H1 (cell line): Measurements from ENCODE around the gene SHISAL2B. TPM values are rescaled to one million over a fixed set of nuclear protein-coding genes. Genes with fewer than 3 reads are reported as not detected.

Experiments used
- CTCF ChIA-PET: fragments of 300-600 bp; sonication (Branson Sonifier 250); formaldehyde crosslinking; loops from one replicate; lab custom pipeline; 2021; ENCODE audit not compliant: partially characterized antibody; lab: Charles Lee
- POLR2A ChIA-PET: fragments of 300-600 bp; sonication (Branson Sonifier 250); formaldehyde crosslinking; loops from one replicate; lab custom pipeline; 2021; ENCODE audit warnings: inconsistent platforms; ENCODE audit not compliant: partially characterized antibody; lab: Charles Lee
- DNase-seq, 2 experiments: peaks; one replicate each; pipeline versions ENCODE4 v3.0.0 to v3.0.0-alpha.2; 2010 to 2022; ENCODE audit warnings: low spot score in 2 of 2, low read depth in 1 of 2, mixed read lengths in 1 of 2
- FAIRE-seq: peaks from 2 replicates; lab custom pipeline; 2011; peaks lifted over from hg19 to GRCh38; lab: Jason Lieb, UNC
- H2AFZ ChIP-seq: 2 replicates; pipeline ENCODE4 v1.8.1; 2012; ENCODE audit warnings: low read length, inconsistent platforms
- H2AK5ac ChIP-seq: 2 replicates; pipeline ENCODE4 v1.6.1; 2013; ENCODE audit warnings: low read depth, low read length
- H2BK120ac ChIP-seq: replicated peaks from 2 replicates; pipeline ENCODE3; 2013; ENCODE audit warnings: low read depth, low read length, inconsistent platforms
- H2BK12ac ChIP-seq: 2 replicates; pipeline ENCODE4 v1.6.1; 2013; ENCODE audit warnings: low read depth, low read length
- H2BK15ac ChIP-seq: 2 replicates; pipeline ENCODE4 v1.6.1; 2013; ENCODE audit warnings: low read length
- H2BK20ac ChIP-seq: 2 replicates; pipeline ENCODE4 v1.6.1; 2013; ENCODE audit warnings: low read length
- H2BK5ac ChIP-seq: 2 replicates; pipeline ENCODE4 v1.6.1; 2013; ENCODE audit warnings: low read depth, low read length
- H3K14ac ChIP-seq: 2 replicates; pipeline ENCODE4 v1.6.1; 2013; ENCODE audit warnings: inconsistent platforms; ENCODE audit not compliant: insufficient read length
- H3K18ac ChIP-seq: 2 replicates; pipeline ENCODE4 v1.6.1; 2013; ENCODE audit warnings: low read length; ENCODE audit errors: extremely low read depth
- H3K23ac ChIP-seq: 2 replicates; pipeline ENCODE4 v1.6.1; 2013; ENCODE audit warnings: inconsistent platforms; ENCODE audit not compliant: insufficient read length
- H3K23me2 ChIP-seq: 2 replicates; pipeline ENCODE4 v1.6.1; 2013; ENCODE audit warnings: low read depth, low read length
- H3K27ac ChIP-seq: 2 replicates; pipeline ENCODE4 v1.6.1; 2011; ENCODE audit warnings: low read depth, low read length, inconsistent platforms
- H3K27me3 ChIP-seq, 4 experiments: replicated peaks in 1 of 4; 1 replicate in 1 of 4; 2 replicates in 3 of 4; pipeline versions ENCODE4 v1.6.1 to v1.8.1; 2011 to 2013; ENCODE audit warnings: low read length in 3 of 4, mild to moderate bottlenecking in 3 of 4, inconsistent platforms in 2 of 4, mixed read lengths in 2 of 4, moderate library complexity in 1 of 4; ENCODE audit not compliant: control insufficient read depth in 3 of 4, insufficient read depth in 3 of 4; ENCODE audit errors: extremely low read depth in 1 of 4
- H3K36me3 ChIP-seq, 4 experiments: 2 replicates each; pipeline versions ENCODE4 v1.6.1 to v1.8.1; 2011 to 2013; ENCODE audit warnings: mild to moderate bottlenecking in 4 of 4, low read length in 3 of 4, moderate library complexity in 2 of 4, control low read depth in 1 of 4, inconsistent platforms in 1 of 4; ENCODE audit not compliant: insufficient read depth in 4 of 4, control insufficient read depth in 2 of 4
- H3K4ac ChIP-seq: replicated peaks from 2 replicates; pipeline ENCODE3; 2013; ENCODE audit warnings: low read length, low read depth, mixed read lengths, inconsistent platforms; ENCODE audit not compliant: insufficient read length
- H3K4me1 ChIP-seq, 4 experiments: replicated peaks in 1 of 4; 1 replicate in 1 of 4; 2 replicates in 3 of 4; pipeline versions ENCODE4 v1.6.1 to v1.8.1; 2011 to 2013; ENCODE audit warnings: low read length in 3 of 4, inconsistent platforms in 2 of 4, mixed read lengths in 1 of 4; ENCODE audit not compliant: insufficient read depth in 4 of 4, control insufficient read depth in 3 of 4
- H3K4me2 ChIP-seq, 2 experiments: 2 replicates each; pipeline versions ENCODE4 v1.6.1 to v1.8.1; 2011 to 2013; ENCODE audit warnings: low read depth in 2 of 2, low read length in 2 of 2, control low read depth in 1 of 2, inconsistent platforms in 1 of 2, mild to moderate bottlenecking in 1 of 2; ENCODE audit not compliant: insufficient read depth in 1 of 2
- H3K4me3 ChIP-seq, 4 experiments: fragments of 200-600, 300-600 bp in 1 of 4; sonication (generic), shearing (Covaris generic), sonication (Bioruptor Twin) in 1 of 4; 2 replicates each; pipeline versions ENCODE4 v1.5.1 to v1.8.1; 2011 to 2016; ENCODE audit warnings: low read length in 4 of 4, low read depth in 3 of 4, control low read depth in 2 of 4, inconsistent platforms in 2 of 4, mild to moderate bottlenecking in 2 of 4, mixed read lengths in 1 of 4, moderate library complexity in 1 of 4; ENCODE audit not compliant: insufficient read depth in 2 of 4; ENCODE audit errors: extremely low read depth in 1 of 4
- H3K56ac ChIP-seq: replicated peaks from 2 replicates; pipeline ENCODE3; 2013; ENCODE audit warnings: low read depth, mild to moderate bottlenecking, mixed read lengths, low read length, inconsistent platforms; ENCODE audit not compliant: insufficient read length
- H3K79me1 ChIP-seq: 2 replicates; pipeline ENCODE4 v1.6.1; 2013; ENCODE audit warnings: low read depth, low read length, control low read depth
- H3K79me2 ChIP-seq, 2 experiments: 2 replicates each; pipeline versions ENCODE4 v1.6.1 to v1.8.1; 2012 to 2013; ENCODE audit warnings: low read length in 2 of 2, mild to moderate bottlenecking in 2 of 2, inconsistent platforms in 1 of 2; ENCODE audit not compliant: insufficient read depth in 2 of 2, control insufficient read depth in 1 of 2
- H3K9ac ChIP-seq, 4 experiments: replicated peaks in 1 of 4; 1 replicate in 1 of 4; 2 replicates in 3 of 4; pipeline versions ENCODE4 v1.6.1 to v1.8.1; 2011 to 2013; ENCODE audit warnings: low read depth in 3 of 4, low read length in 3 of 4, control low read depth in 2 of 4, mild to moderate bottlenecking in 2 of 4, moderate library complexity in 2 of 4, inconsistent platforms in 1 of 4; ENCODE audit errors: extremely low read depth in 1 of 4
- H3K9me3 ChIP-seq, 2 experiments: 2 replicates each; pipeline versions ENCODE4 v1.6.1 to v1.8.1; 2012 to 2013; ENCODE audit warnings: mild to moderate bottlenecking in 2 of 2, moderate library complexity in 2 of 2, control low read depth in 1 of 2, inconsistent platforms in 1 of 2, low read depth in 1 of 2, low read length in 1 of 2, mixed read lengths in 1 of 2; ENCODE audit not compliant: insufficient read depth in 2 of 2
- H4K20me1 ChIP-seq, 2 experiments: replicated peaks in 1 of 2; 2 replicates each; pipeline versions ENCODE3 to v1.8.1; 2011 to 2013; ENCODE audit warnings: inconsistent platforms in 2 of 2, low read length in 2 of 2, mild to moderate bottlenecking in 1 of 2; ENCODE audit not compliant: insufficient read depth in 2 of 2, control insufficient read depth in 1 of 2
- H4K5ac ChIP-seq: 2 replicates; pipeline ENCODE4 v1.6.1; 2013; ENCODE audit warnings: low read length, low read depth, mixed read lengths, inconsistent platforms; ENCODE audit not compliant: insufficient read length
- H4K8ac ChIP-seq: 2 replicates; pipeline ENCODE4 v1.8.0; 2013; ENCODE audit warnings: mild to moderate bottlenecking, moderate library complexity, low read length, inconsistent platforms; ENCODE audit not compliant: insufficient read depth; ENCODE audit errors: extremely low read depth
- H4K91ac ChIP-seq: replicated peaks from 2 replicates; pipeline ENCODE3; 2013; ENCODE audit warnings: low read length, mixed read lengths, inconsistent platforms; ENCODE audit not compliant: insufficient read length
- BACH1 ChIP-seq: IDR thresholded peaks from 2 replicates; pipeline ENCODE4 v1.6.1; 2012; ENCODE audit warnings: low read length, improper control_type of control experiment
- CREB1 ChIP-seq: IDR thresholded peaks from 2 replicates; pipeline ENCODE4 v1.6.1; 2012; ENCODE audit warnings: inconsistent platforms
- EP300 ChIP-seq, 2 experiments: IDR thresholded peaks; 1 replicate in 1 of 2; 2 replicates in 1 of 2; pipeline ENCODE4 v1.6.1; 2011 to 2012; ENCODE audit warnings: low read depth in 2 of 2, low read length in 2 of 2, mild to moderate bottlenecking in 2 of 2, borderline replicate concordance in 1 of 2, inconsistent platforms in 1 of 2, moderate library complexity in 1 of 2
- GABPA ChIP-seq: IDR thresholded peaks from 2 replicates; pipeline ENCODE4 v1.6.1; 2011; ENCODE audit warnings: mild to moderate bottlenecking, low read length, moderate library complexity, borderline replicate concordance; ENCODE audit not compliant: insufficient read depth
- KDM5A ChIP-seq: fragments of 200-600 bp; IDR thresholded peaks from 2 replicates; pipeline ENCODE4 v1.7.1; 2012; ENCODE audit warnings: mild to moderate bottlenecking, low read length, inconsistent platforms, mixed read lengths
- NRF1 ChIP-seq: IDR thresholded peaks from 2 replicates; pipeline ENCODE4 v1.6.1; 2011; ENCODE audit warnings: mild to moderate bottlenecking, low read depth, low read length, improper control_type of control experiment
- RBBP5 ChIP-seq: IDR thresholded peaks from 2 replicates; pipeline ENCODE4 v1.7.1; 2012; ENCODE audit warnings: low read depth, mild to moderate bottlenecking, inconsistent platforms, low read length, moderate library complexity, borderline replicate concordance
- RNF2 ChIP-seq: fragments of 200-900, 300-1000 bp; sonication (generic); IDR thresholded peaks from 2 replicates; pipeline ENCODE4 v1.7.1; 2016; ENCODE audit warnings: borderline replicate concordance, low read depth, mild to moderate bottlenecking, antibody characterized with exemption, low read length; ENCODE audit not compliant: poor library complexity, severe bottlenecking; ENCODE audit errors: missing control alignments
- RXRA ChIP-seq: IDR thresholded peaks from 2 replicates; pipeline ENCODE4 v1.6.1; 2011; ENCODE audit warnings: low read depth, mild to moderate bottlenecking, low read length, moderate library complexity; ENCODE audit not compliant: insufficient read depth
- SIRT6 ChIP-seq: IDR thresholded peaks from one replicate; pipeline ENCODE4 v1.7.1; 2012; ENCODE audit warnings: low read length, inconsistent platforms
- SP2 ChIP-seq: IDR thresholded peaks from 2 replicates; pipeline ENCODE4 v1.6.1; 2012; ENCODE audit warnings: mild to moderate bottlenecking, low read length, inconsistent platforms
- TAF7 ChIP-seq: optimal IDR thresholded peaks from 2 replicates; pipeline ENCODE3; 2011; ENCODE audit warnings: low read depth, mild to moderate bottlenecking, inconsistent platforms, low read length, moderate library complexity, borderline replicate concordance
- USF2 ChIP-seq: IDR thresholded peaks from 2 replicates; pipeline ENCODE4 v1.6.1; 2011; ENCODE audit warnings: low read length, improper control_type of control experiment
- WGBS, 2 experiments: shearing (Covaris generic) in 1 of 2; methylation state at CpG; one replicate each; pipeline versions ENCODE4 v1.1.6 to v1.1.7; 2013 to 2015; ENCODE audit warnings: low lambda C conversion rate in 2 of 2, mixed read lengths in 2 of 2, inconsistent platforms in 1 of 2, low coverage in 1 of 2, missing lambda C conversion rate in 1 of 2; ENCODE audit not compliant: insufficient replicate concordance in 2 of 2, insufficient coverage in 1 of 2, insufficient read length in 1 of 2; ENCODE audit errors: extremely low coverage in 1 of 2, missing lambda C conversion rate in 1 of 2; 5-methylcytosine and 5-hydroxymethylcytosine counted together
- polyA plus RNA-seq, 7 experiments: library from polyadenylated mRNA; depleted of rRNA in 3 of 7; stranded (reverse) in 5 of 7; unstranded in 2 of 7; fragments of >200 nt in 5 of 7; fragments of 200-250 nt in 2 of 7; gene quantifications; 1 replicate in 5 of 7; 2 replicates in 1 of 7; 4 replicates in 1 of 7; pipeline versions ENCODE4 v1.2.1 to v1.2.3, GENCODE V29; 2011 to 2013; ENCODE audit warnings: missing spikeins in 2 of 7, mixed read lengths in 2 of 7
- total RNA-seq: library from RNA; stranded (reverse); fragmentation: NEBNext Ultra II Directional; extraction: Animal tissue kit (Norgen Biotek cat#: 25700); gene quantifications from 2 replicates; pipeline ENCODE4 v1.2.1, GENCODE V29; 2021

SHISAL2B gene
- total and polyA plus RNA-seq, 2 of the 8 experiments (the other 6 are each of a cell fraction or from before 2014, with no cell fraction given): 10.6 to 14.2 TPM

- DNase-seq (no peak), FAIRE-seq (no peak)
- H3K36me3 ChIP-seq: no peaks in the 10 kb centered on the region
- H3K27me3 ChIP-seq: peaks cover 0 to 11% (median 8%) of the 10 kb centered on the region in 4 experiments; a peak in 6 of 7 replicates
- H4K5ac ChIP-seq: no peak overlapping the region
- no peak overlapping the region for H3K27ac ChIP-seq
- H3K9ac ChIP-seq: no peak overlapping the region
- H4K20me1 ChIP-seq: no peaks in the 10 kb centered on the region
- no peak overlapping the region for H2BK120ac ChIP-seq
- peaks cover 1 to 12% (median 8%) of the 10 kb centered on the region in 4 experiments for H3K4me1 ChIP-seq
- H4K91ac ChIP-seq: no peak overlapping the region
- H4K8ac ChIP-seq: no peak overlapping the region
- H3K56ac ChIP-seq: no peak overlapping the region
- H3K23ac ChIP-seq: no peak overlapping the region
- no peaks in the 10 kb centered on the region for H3K79me1 ChIP-seq
- no peak overlapping the region for H2BK5ac ChIP-seq
- H3K4me3 ChIP-seq: no peak overlapping the region
- H2BK12ac ChIP-seq: no peak overlapping the region
- H2BK20ac ChIP-seq: no peak overlapping the region
- H3K9me3 ChIP-seq: no peaks in the 10 kb centered on the region
- H3K23me2 ChIP-seq: peaks cover 13% of the 10 kb centered on the region
- H2AFZ ChIP-seq: no peak overlapping the region
- H3K4me2 ChIP-seq: no peak overlapping the region
- WGBS, 2 experiments: 82% methylated on average over 3 of the region's 3 CpGs; no CpG with 5 or more reads in 1 of the 2 experiments
- H2AK5ac ChIP-seq: no peak overlapping the region
- no peak overlapping the region for H3K4ac ChIP-seq
- no peaks in the 10 kb centered on the region for H3K79me2 ChIP-seq
- no peak overlapping the region for H3K18ac ChIP-seq
- no peak overlapping the region for H3K14ac ChIP-seq
- H2BK15ac ChIP-seq: no peak overlapping the region
- ChIA-PET CTCF (interaction anchor here (0.7 to 1.2 kb wide), 3 partner anchors 19 to 95 kb away, joined by 3 read pairs; no protein-coding TSS in a partner anchor), POLR2A (interaction anchor here (1.2 to 4.8 kb wide), 3 partner anchors 26 to 79 kb away, joined by 3 to 30 read pairs (median 4); partner anchors contain the start of genes CWC27 and SREK1IP1)
- TF ChIP-seq RXRA: no peak
- TF ChIP-seq USF2: no peak
- no peak for TF ChIP-seq CREB1
- TF ChIP-seq RBBP5: no peak
- TF ChIP-seq TAF7: no peak
- TF ChIP-seq NRF1: no peak
- no peak for TF ChIP-seq SIRT6
- no peak for TF ChIP-seq EP300 (IDR thresholded peaks at IDR 0.05; ENCODE audit: borderline replicate concordance in 1 of 2, low read depth in 2 of 2, low read length in 2 of 2)
- no peak for TF ChIP-seq GABPA
- no peak for TF ChIP-seq RNF2
- no peak for TF ChIP-seq SP2
- TF ChIP-seq KDM5A: no peak
- no peak for TF ChIP-seq BACH1
These were observed 1.3 kb upstream of the SHISAL2B start for GRCh38 chr5:64688965-64689364.
